MG63 (cell line): ENCODE results near the gene IMPDH2. TPM values are rescaled to one million over a fixed set of nuclear protein-coding genes. Genes with fewer than 3 reads are reported as not detected.

Experiments used
- total RNA-seq: library from RNA; depleted of rRNA; stranded (reverse); fragments of >200 nt; shearing (Covaris generic); gene quantifications from 2 replicates; pipeline ENCODE4 v1.2.3, GENCODE V29; 2014; ENCODE audit warnings: low replicate concordance; rRNA removed

The IMPDH2 gene
- total RNA-seq, 1 experiment from 2014 or later = 356 TPM

Other genes starting within 250 kb of the IMPDH2 start
- 7.8 and 11.0 TPM in 2 replicates for gene PRKAR2A, start 181.5 kb downstream of the IMPDH2 start, total RNA-seq
- 17.2 and 23.4 TPM in 2 replicates for gene SLC25A20, start 130.5 kb downstream of the IMPDH2 start, total RNA-seq
- 76.4 and 113 TPM in 2 replicates for gene ARIH2, start 110.6 kb downstream of the IMPDH2 start, total RNA-seq
- not detected in 2 replicates for gene P4HTM, start 39.2 kb downstream of the IMPDH2 start, total RNA-seq
- gene WDR6, start 22.0 kb downstream of the IMPDH2 start, total RNA-seq = 72.7 and 77.2 TPM in 2 replicates
- 15.9 and 18.6 TPM in 2 replicates for gene DALRD3, start 10.8 kb downstream of the IMPDH2 start, total RNA-seq
- gene NDUFAF3, start 7.3 kb downstream of the IMPDH2 start, total RNA-seq = 37.8 and 91.3 TPM in 2 replicates
- gene QRICH1, start 64.7 kb upstream of the IMPDH2 start, total RNA-seq = 69.4 and 77.3 TPM in 2 replicates
- gene QARS1, start 75.4 kb upstream of the IMPDH2 start, total RNA-seq = 97.3 and 152 TPM in 2 replicates
- gene USP19, start 91.4 kb upstream of the IMPDH2 start, total RNA-seq = 31.5 and 120 TPM in 2 replicates
- 32.7 and 99.4 TPM in 2 replicates for gene LAMB2, start 103.7 kb upstream of the IMPDH2 start, total RNA-seq
- 36.4 and 39.6 TPM in 2 replicates for gene CCDC71, start 136.9 kb upstream of the IMPDH2 start, total RNA-seq
- gene KLHDC8B, start 142.2 kb upstream of the IMPDH2 start, total RNA-seq = 7.6 and 8.8 TPM in 2 replicates
- 1.4 and 2.7 TPM in 2 replicates for gene C3orf62, start 247.8 kb upstream of the IMPDH2 start, total RNA-seq